Activated T-cell treated with anti-CD3 and anti-CD28 coated beads for 24 hours (primary cell): ENCODE measurements around the gene CTSH.
A peak's percentile ranks its signal among the peaks of the same experiment; 100 is the strongest.
"Not testable (repeated sequence)": the region's sequence is repeated elsewhere in the genome, so short reads cannot be mapped to it uniquely, and the experiment has no call there.

Source experiments
- DNase-seq: peaks from one replicate; pipeline ENCODE4 v3.0.0-alpha.2; 2020; ENCODE audit warnings: low read depth

The CTSH gene

GRCh38 chr15:78880242-78880533, 64.7 kb downstream of the CTSH start:
- no peak for DNase-seq

GRCh38 chr15:78879517-78880241, 65.2 kb downstream of the CTSH start:
- no peak for DNase-seq

GRCh38 chr15:78878356-78878755, 66.5 kb downstream of the CTSH start:
- DNase-seq, result no peak

GRCh38 chr15:78876954-78877353, 67.9 kb downstream of the CTSH start:
- DNase-seq, result not testable (repeated sequence)

- DNase-seq, result no peak
Observed at GRCh38 chr15:78875107-78875914, 69.5 kb downstream of the CTSH start.

- no peak for DNase-seq
Observed at GRCh38 chr15:78873793-78874765, 70.8 kb downstream of the CTSH start.

GRCh38 chr15:78872972-78873792, 71.7 kb downstream of the CTSH start:
- DNase-seq, result peak; percentile 87

GRCh38 chr15:78872155-78872971, 72.5 kb downstream of the CTSH start, which contains the start of gene MORF4L1:
TSS of gene MORF4L1 (plus strand) at chr15:78872890. CDS start at chr15:78873018, 128 bp downstream.
- peak; percentile 94 for DNase-seq

- DNase-seq, result not testable (repeated sequence)
Observed at GRCh38 chr15:78871483-78872127, 73.2 kb downstream of the CTSH start.
